Body of pancreas (tissue), 4 donors: ENCODE measurements around the gene STK40. TPM values are rescaled to one million over a fixed set of nuclear protein-coding genes. Genes with fewer than 3 reads are reported as not detected.
A peak's percentile ranks its signal among the peaks of the same experiment; 100 is the strongest.

Source experiments
- ATAC-seq: fragments of 150-250 bp; one replicate; pipeline ENCODE4 v1.9.1; 2016
- DNase-seq, 4 donors: peaks; one replicate each; pipeline ENCODE4 v3.0.0-alpha.2; 2019
- H3K27ac ChIP-seq, 4 donors: fragments of 200-600 bp; sonication (generic); 1 replicate in 3 of 4; 2 replicates in 1 of 4; pipeline versions ENCODE4 v1.5.1 to v1.6.1; 2016 to 2019; ENCODE audit warnings: mild to moderate bottlenecking in 1 of 4, mixed read lengths in 1 of 4, moderate library complexity in 1 of 4
- H3K27me3 ChIP-seq, 2 donors: fragments of 200-600 bp; sonication (generic); one replicate each; pipeline ENCODE4 v1.6.0; 2016; ENCODE audit warnings: mild to moderate bottlenecking in 1 of 2
- H3K36me3 ChIP-seq, 2 donors: fragments of 200-600 bp; sonication (generic); replicated peaks in 1 of 2; 2 replicates each; pipeline ENCODE4 v1.5.1; 2016; ENCODE audit warnings: low read depth in 2 of 2; ENCODE audit not compliant: insufficient read depth in 1 of 2
- H3K4me1 ChIP-seq: fragments of 200-600 bp; sonication (generic); one replicate; pipeline ENCODE4 v1.6.0; 2016
- H3K4me3 ChIP-seq, 2 donors: fragments of 200-600 bp; sonication (generic); 1 replicate in 1 of 2; 2 replicates in 1 of 2; pipeline ENCODE4 v1.5.1; 2016 to 2019
- H3K9me3 ChIP-seq, 3 donors: fragments of 200-600 bp; sonication (generic); 1 replicate in 2 of 3; 2 replicates in 1 of 3; pipeline ENCODE4 v1.5.1; 2016
- CTCF ChIP-seq, 7 experiments: fragments of 450-650 bp in 4 of 7; fragments of 200-600 bp in 3 of 7; sonication (generic) in 3 of 7; IDR thresholded peaks; one replicate each; pipeline ENCODE4 v1.5.1; 2016 to 2019; ENCODE audit warnings: antibody characterized with exemption in 7 of 7
- POLR2A ChIP-seq, 3 donors: fragments of 450-650 bp; IDR thresholded peaks; one replicate each; pipeline ENCODE4 v1.6.1; 2016; ENCODE audit warnings: antibody characterized with exemption in 3 of 3, mild to moderate bottlenecking in 2 of 3
- WGBS, 2 donors: methylation state at CpG; one replicate each; pipeline ENCODE4 v1.1.5; 2017; 5-methylcytosine and 5-hydroxymethylcytosine counted together
- intact Hi-C: fragments of 100-400 bp; cut with DNase I; formaldehyde crosslinking; loops from one replicate; pipeline ENCODE4 v1.15.1; 2023
- total RNA-seq, 2 donors: library from RNA; depleted of rRNA; stranded (reverse); fragments of >200 nt; gene quantifications; one replicate each; pipeline ENCODE4 v1.1.0, GENCODE V29; 2016

The STK40 gene
- total RNA-seq, 2 donors from 2014 or later, result 25.2 to 30.3 TPM

GRCh38 chr1:36406440-36406839 lies 20.7 kb upstream of the STK40 start:
- no peak for ATAC-seq
- Histone ChIP-seq H3K27me3 (no peaks in the 10 kb centered on the region), H3K4me3 (no peak overlapping the region), H3K27ac (no peak overlapping the region), H3K9me3 (no peaks in the 10 kb centered on the region), H3K4me1 (no peaks in the 10 kb centered on the region), H3K36me3 (no peaks in the 10 kb centered on the region)
- no peak for DNase-seq
- no peak for TF ChIP-seq POLR2A (IDR thresholded peaks at IDR 0.05)
- no peak for TF ChIP-seq CTCF (IDR thresholded peaks at IDR 0.05)
- intact Hi-C loops, result no loop called here
- 71 to 73% methylated on average over 1 of the region's 1 CpG for WGBS, 2 donors

DNA sequence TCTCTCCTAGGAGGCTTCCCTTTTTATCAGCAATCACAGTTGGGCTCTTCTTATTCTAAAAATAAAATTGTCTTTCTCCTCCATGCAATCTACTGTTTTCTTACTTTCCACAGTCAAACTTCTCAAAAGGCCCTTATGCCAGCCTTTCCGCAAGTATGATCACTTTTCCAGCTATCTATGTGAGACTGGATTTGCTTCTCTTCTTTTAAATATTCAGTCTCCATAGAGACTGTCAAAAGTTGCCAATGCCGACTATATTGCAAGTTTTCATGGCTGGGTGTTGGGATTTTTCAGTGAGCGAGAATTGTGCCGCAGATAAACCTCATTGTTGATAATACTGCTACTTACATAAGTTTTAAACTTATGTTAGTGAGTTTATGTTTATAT lies 16.8 kb upstream of the STK40 start:
- intact Hi-C loops, result no loop called here
- H3K4me3 ChIP-seq, result no peak overlapping the region
- no peaks in the 10 kb centered on the region for H3K36me3 ChIP-seq
- no peaks in the 10 kb centered on the region for H3K4me1 ChIP-seq
- no peaks in the 10 kb centered on the region for H3K9me3 ChIP-seq
- DNase-seq, result no peak
- no peaks in the 10 kb centered on the region for H3K27me3 ChIP-seq
- TF ChIP-seq CTCF (IDR thresholded peaks at IDR 0.05) (no peak), POLR2A (IDR thresholded peaks at IDR 0.05) (no peak)
- WGBS, 2 donors, result 83 to 84% methylated on average over 4 of the region's 4 CpGs
- ATAC-seq, result no peak
- H3K27ac ChIP-seq, result no peak overlapping the region

GRCh38 chr1:36401602-36402503 lies 16.1 kb upstream of the STK40 start:
- H3K36me3 ChIP-seq, result no peaks in the 10 kb centered on the region
- H3K27me3 ChIP-seq, result no peaks in the 10 kb centered on the region
- H3K4me3 ChIP-seq, result no peak overlapping the region
- intact Hi-C loops, result no loop called here
- ATAC-seq (no peak), DNase-seq (no peak)
- no peak for TF ChIP-seq POLR2A (IDR thresholded peaks at IDR 0.05)
- no peak for TF ChIP-seq CTCF (IDR thresholded peaks at IDR 0.05)
- peaks cover 4% of the 10 kb centered on the region for H3K4me1 ChIP-seq
- WGBS, 2 donors, result 85 to 92% methylated on average over 4 to 12 of the region's 12 CpGs
- H3K27ac ChIP-seq, result peak overlapping the region in 1 of 4 donors; percentile 36
- H3K9me3 ChIP-seq, result no peaks in the 10 kb centered on the region

DNA sequence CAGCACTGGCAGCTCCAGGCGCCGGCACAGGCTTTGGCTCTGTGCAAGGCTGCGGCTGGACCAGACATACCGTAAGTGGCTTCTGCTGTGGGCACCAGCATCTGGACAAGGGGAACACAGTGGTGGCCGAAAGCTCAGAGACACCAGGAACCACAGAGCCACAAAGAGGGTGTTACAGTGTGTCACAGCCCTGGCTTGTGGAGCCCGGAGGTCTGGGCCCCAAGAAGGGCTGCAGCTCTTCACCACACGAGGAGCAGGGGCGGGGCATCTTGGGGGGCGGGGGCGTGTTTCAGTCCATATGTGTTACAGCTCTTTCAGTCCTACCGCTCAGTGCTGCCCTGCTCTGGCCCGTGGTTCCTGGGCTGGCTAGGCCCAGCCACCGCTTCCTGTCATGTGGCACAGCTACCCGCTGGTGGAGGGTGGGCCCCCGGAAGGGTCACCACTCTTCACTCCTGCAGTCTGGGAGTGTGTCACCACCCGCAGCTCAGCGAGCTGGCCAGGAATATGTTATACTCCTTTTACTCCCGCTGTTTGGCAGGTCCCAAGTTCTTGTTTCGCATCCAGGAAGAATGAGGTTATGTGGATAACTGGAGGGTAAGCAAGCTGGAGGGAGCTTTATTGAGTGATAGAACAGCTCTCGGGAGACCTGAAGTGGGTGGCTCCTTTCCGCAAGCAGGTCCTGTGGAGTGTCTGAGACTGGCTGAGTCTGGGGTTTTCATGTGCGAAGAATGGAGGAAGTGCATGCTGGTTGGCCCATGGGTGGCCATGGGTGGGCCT lies 15.3 kb upstream of the STK40 start:
- DNase-seq, result peak in 3 of 4 donors; percentile 47 to 75 (median 48)
- Histone ChIP-seq H3K27ac (peak overlapping the region in 2 of 4 donors; percentile 36 to 58), H3K4me3 (no peak overlapping the region), H3K36me3 (no peaks in the 10 kb centered on the region), H3K4me1 (peaks cover 12% of the 10 kb centered on the region), H3K9me3 (no peaks in the 10 kb centered on the region), H3K27me3 (no peaks in the 10 kb centered on the region)
- ATAC-seq, result peak; percentile 10
- WGBS, 2 donors, result 80 to 82% methylated on average over 14 to 21 of the region's 22 CpGs
- intact Hi-C loops, result no loop called here
- TF ChIP-seq POLR2A (IDR thresholded peaks at IDR 0.05) (peak in 2 of 3 donors; percentile 36 to 49), CTCF (IDR thresholded peaks at IDR 0.05) (no peak)
